ENCODE measurements around the gene SFXN3. TPM values are rescaled to one million over a fixed set of nuclear protein-coding genes. Genes with fewer than 3 reads are reported as not detected.

SFXN3 gene
- total RNA-seq, 4 donors from 2014 or later = 47.8 to 442 (median 53.1) TPM

DNA sequence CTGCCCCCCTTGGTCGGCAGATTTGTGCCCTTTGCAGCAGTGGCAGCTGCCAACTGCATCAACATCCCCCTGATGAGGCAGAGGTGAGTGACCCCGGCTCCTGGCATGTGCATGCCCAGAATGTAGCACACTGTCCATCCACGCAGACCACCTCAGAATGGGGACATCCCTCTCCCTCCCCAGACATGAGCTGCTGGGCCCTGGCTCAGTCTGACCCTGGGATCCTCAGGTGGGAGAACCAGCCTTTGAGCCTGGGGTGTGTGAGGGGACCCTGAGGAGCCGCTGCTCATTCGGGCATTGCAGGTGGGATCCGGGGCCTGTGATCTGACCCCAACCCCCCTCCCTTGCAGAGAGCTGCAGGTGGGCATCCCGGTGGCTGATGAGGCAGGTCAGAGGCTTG is 5.7 kb downstream of the SFXN3 start:
- in situ Hi-C loops (cut with MboI; ENCODE audit: low pct_ligation_motif_present in 1 of 4, low pct_unique_long_range_greater_than_20kb in 1 of 4, low sequenced_read_pairs in 3 of 4) = no loop called here
- Histone ChIP-seq H3K4me1 (peaks cover 5 to 25% (median 18%) of the 10 kb centered on the region in 4 donors), H3K27ac (no peak overlapping the region), H3K4me3 (no peak overlapping the region), H3K36me3 (peaks cover 0 to 8% (median 3%) of the 10 kb centered on the region in 4 donors), H3K27me3 (no peaks in the 10 kb centered on the region), H3K9me3 (no peaks in the 10 kb centered on the region)
- 76% methylated on average over 6 of the region's 7 CpGs; no CpG with 5 or more reads in 1 of the 2 donors for WGBS, 2 donors (ENCODE audit: low coverage in 1 of 2)
- TF ChIP-seq POLR2AphosphoS5 (IDR thresholded peaks at IDR 0.05) (no peak), CTCF (IDR thresholded peaks at IDR 0.05) (no peak), EP300 (IDR thresholded peaks at IDR 0.05; ENCODE audit: low read depth) (no peak), POLR2A (IDR thresholded peaks at IDR 0.05) (no peak)
- intact Hi-C loops (cut with DNase I; ENCODE audit: low total_unique reads) = no loop called here
- no peak for DNase-seq

DNA sequence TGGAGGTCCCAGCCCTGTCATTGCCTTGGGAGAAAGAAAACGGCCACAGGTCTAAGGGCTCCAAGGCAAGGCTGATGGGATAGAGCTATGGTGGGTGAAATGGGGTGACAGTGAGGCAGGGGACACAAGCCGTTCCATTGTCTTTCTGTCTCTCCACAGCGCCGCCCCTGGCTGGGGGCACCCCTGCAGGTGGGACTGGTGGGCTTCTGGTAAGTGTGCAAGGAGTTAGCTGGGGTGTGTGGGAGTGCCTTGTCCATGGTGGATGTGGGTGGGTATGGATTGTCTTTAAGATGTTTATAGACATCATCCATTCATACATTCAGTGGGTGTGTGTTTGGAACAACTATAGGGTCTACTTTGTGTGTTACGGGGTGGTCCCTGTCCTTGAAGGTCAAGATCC is 7.5 kb downstream of the SFXN3 start:
- WGBS, 2 donors (ENCODE audit: low coverage in 1 of 2) = 75% methylated on average over 5 of the region's 5 CpGs; no CpG with 5 or more reads in 1 of the 2 donors
- DNase-seq = no peak
- in situ Hi-C loops (cut with MboI; ENCODE audit: low pct_ligation_motif_present in 1 of 4, low pct_unique_long_range_greater_than_20kb in 1 of 4, low sequenced_read_pairs in 3 of 4) = no loop called here
- Histone ChIP-seq H3K9me3 (no peaks in the 10 kb centered on the region), H3K4me3 (no peak overlapping the region), H3K36me3 (peaks cover 0 to 8% (median 3%) of the 10 kb centered on the region in 4 donors), H3K27ac (no peak overlapping the region), H3K27me3 (no peaks in the 10 kb centered on the region), H3K4me1 (peaks cover 6 to 21% (median 14%) of the 10 kb centered on the region in 4 donors)
- TF ChIP-seq POLR2A (IDR thresholded peaks at IDR 0.05) (no peak), POLR2AphosphoS5 (IDR thresholded peaks at IDR 0.05) (no peak), CTCF (IDR thresholded peaks at IDR 0.05) (no peak), EP300 (IDR thresholded peaks at IDR 0.05; ENCODE audit: low read depth) (no peak)
- intact Hi-C loops (cut with DNase I; ENCODE audit: low total_unique reads) = no loop called here

GRCh38 chr10:101040061-101040460 is 9.0 kb downstream of the SFXN3 start:
- intact Hi-C loops (cut with DNase I; ENCODE audit: low total_unique reads) = no loop called here
- H3K27ac ChIP-seq = no peak overlapping the region
- WGBS, 2 donors (ENCODE audit: low coverage in 1 of 2) = 90 to 100% methylated on average over 1 to 3 of the region's 3 CpGs
- no peak for TF ChIP-seq POLR2A (IDR thresholded peaks at IDR 0.05)
- TF ChIP-seq CTCF (IDR thresholded peaks at IDR 0.05) = no peak
- no peak for TF ChIP-seq EP300 (IDR thresholded peaks at IDR 0.05; ENCODE audit: low read depth)
- no peak for TF ChIP-seq POLR2AphosphoS5 (IDR thresholded peaks at IDR 0.05)
- peaks cover 6 to 25% (median 17%) of the 10 kb centered on the region in 4 donors for H3K4me1 ChIP-seq
- in situ Hi-C loops (cut with MboI; ENCODE audit: low pct_ligation_motif_present in 1 of 4, low pct_unique_long_range_greater_than_20kb in 1 of 4, low sequenced_read_pairs in 3 of 4) = no loop called here
- no peak overlapping the region for H3K4me3 ChIP-seq
- H3K27me3 ChIP-seq = no peaks in the 10 kb centered on the region
- H3K36me3 ChIP-seq = peaks cover 0 to 8% (median 3%) of the 10 kb centered on the region in 4 donors
- no peak for DNase-seq
- H3K9me3 ChIP-seq = no peaks in the 10 kb centered on the region

DNA sequence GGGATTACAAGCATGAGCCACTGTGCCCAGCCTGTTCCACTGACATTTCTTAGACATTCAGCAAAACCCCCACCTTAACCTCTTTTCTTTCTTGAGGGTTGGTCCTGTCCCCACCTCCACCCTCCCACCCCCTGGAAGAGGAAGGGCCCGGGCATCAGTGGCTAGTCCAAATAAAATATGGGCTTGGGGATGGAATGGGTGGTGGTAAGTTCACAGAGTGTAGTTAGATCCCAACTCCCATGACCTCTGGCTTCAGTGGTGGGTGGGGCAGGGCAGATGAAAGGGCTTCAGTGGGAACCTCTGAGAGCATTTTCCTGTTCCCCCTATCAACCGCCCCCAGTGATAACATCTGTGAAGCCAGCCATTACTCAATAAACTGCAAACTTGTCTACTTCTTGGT is 9.8 kb downstream of the SFXN3 start:
- Histone ChIP-seq H3K9me3 (no peaks in the 10 kb centered on the region), H3K27me3 (no peaks in the 10 kb centered on the region), H3K27ac (no peak overlapping the region), H3K36me3 (peaks cover 0 to 8% (median 3%) of the 10 kb centered on the region in 4 donors), H3K4me1 (peaks cover 6 to 25% (median 17%) of the 10 kb centered on the region in 4 donors), H3K4me3 (no peak overlapping the region)
- intact Hi-C loops (cut with DNase I; ENCODE audit: low total_unique reads) = no loop called here
- DNase-seq = no peak
- no peak for TF ChIP-seq EP300 (IDR thresholded peaks at IDR 0.05; ENCODE audit: low read depth)
- no peak for TF ChIP-seq POLR2AphosphoS5 (IDR thresholded peaks at IDR 0.05)
- TF ChIP-seq POLR2A (IDR thresholded peaks at IDR 0.05) = no peak
- no peak for TF ChIP-seq CTCF (IDR thresholded peaks at IDR 0.05)
- in situ Hi-C loops (cut with MboI; ENCODE audit: low pct_ligation_motif_present in 1 of 4, low pct_unique_long_range_greater_than_20kb in 1 of 4, low sequenced_read_pairs in 3 of 4) = no loop called here
- WGBS, 2 donors (ENCODE audit: low coverage in 1 of 2) = 17 to 23% methylated on average over 1 to 2 of the region's 2 CpGs
